Stimulated activated CD4-positive, alpha-beta T cell treated with anti-CD3 and anti-CD28 coated beads, Interleukin-15, amount 100 ng/mL, for 24 hours (primary cell): Measurements from ENCODE around the gene SYT2.

Source experiments
- DNase-seq: peaks from one replicate; pipeline ENCODE4 v3.0.0-alpha.2; 2020

The SYT2 gene

DNA sequence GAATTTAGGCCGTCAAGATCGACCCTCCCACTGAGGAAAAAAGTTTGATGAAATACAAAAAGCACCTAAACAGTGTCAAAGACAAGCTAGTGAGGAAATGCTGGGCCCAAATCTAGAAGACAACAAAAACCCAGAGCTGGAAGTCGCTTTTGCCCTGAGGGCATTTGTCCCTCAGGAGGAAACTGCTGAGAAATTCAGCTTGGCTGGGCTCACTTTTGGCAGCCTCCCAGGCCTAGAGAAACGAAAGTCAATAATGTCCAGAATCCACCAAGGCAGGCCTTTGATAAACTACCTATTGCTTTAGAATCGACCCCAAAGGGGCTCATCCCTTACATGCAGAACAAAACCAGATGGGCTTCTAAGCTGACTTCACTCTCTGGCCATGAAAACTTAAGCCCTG, 38.9 kb downstream of the SYT2 start:
- no peak for DNase-seq

- DNase-seq = no peak
Measured at GRCh38 chr1:202665417-202665816, 44.8 kb downstream of the SYT2 start.

GRCh38 chr1:202664083-202664482, 46.2 kb downstream of the SYT2 start:
- DNase-seq = no peak

GRCh38 chr1:202663131-202663530, 47.1 kb downstream of the SYT2 start:
- DNase-seq = no peak

- DNase-seq = no peak
Measured at GRCh38 chr1:202662081-202662480, 48.2 kb downstream of the SYT2 start.

DNA sequence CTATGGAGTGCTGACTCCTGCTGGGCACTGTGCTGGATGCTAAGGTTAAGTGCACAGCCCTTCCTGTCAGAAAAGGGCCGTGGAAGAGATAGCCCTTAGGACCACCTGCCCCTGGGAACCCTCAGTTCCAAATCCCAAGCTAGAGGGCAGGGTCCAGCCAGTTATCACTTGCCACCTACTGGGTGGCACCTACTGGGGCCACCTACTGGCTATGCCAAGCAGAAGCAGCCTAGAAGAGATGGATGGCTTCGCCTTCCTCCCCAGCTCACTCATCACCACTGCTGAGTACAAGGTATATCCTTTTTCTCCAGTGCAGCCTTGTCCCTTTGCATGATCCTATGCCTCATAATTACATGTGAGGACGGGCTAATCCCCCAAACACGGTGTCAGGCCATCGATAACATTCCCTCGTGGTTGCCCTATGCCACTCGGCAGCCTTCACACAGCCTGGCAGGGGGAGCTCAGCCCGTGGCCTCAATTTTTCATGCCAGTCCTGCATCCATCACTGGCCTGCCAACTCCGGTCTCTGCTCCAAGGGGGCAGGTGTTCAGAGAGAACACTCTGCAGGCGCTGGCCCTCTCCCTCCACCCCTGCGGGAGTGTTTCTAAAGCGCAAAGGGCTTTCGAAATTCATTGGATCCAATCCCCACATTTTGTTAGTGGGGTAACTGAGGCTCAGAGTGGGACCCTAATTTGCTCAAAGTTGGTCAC, 49.0 kb downstream of the SYT2 start:
- DNase-seq = no peak

- DNase-seq = no peak
Measured at GRCh38 chr1:202659974-202660373, 50.3 kb downstream of the SYT2 start.

DNA sequence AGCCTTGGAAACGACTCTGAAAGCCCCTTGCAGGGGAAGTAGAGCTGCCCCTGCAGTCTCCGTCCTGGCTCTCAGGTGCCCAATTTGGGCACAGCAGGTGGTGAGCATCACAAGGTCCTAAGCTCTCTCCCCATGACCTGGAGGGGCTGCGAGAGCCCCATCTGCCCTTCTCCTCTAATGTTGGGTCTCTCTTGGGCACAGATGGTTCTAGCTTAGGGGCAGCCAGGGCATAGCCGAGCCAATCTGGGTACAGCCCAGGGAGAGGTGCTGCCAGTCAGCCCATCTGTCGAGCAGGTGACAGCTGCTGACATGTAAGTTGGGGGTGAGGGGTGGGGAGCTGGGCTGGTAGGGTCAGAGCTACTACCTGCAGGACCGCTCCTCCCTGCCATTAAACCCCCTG, 50.7 kb downstream of the SYT2 start:
- no peak for DNase-seq

DNA sequence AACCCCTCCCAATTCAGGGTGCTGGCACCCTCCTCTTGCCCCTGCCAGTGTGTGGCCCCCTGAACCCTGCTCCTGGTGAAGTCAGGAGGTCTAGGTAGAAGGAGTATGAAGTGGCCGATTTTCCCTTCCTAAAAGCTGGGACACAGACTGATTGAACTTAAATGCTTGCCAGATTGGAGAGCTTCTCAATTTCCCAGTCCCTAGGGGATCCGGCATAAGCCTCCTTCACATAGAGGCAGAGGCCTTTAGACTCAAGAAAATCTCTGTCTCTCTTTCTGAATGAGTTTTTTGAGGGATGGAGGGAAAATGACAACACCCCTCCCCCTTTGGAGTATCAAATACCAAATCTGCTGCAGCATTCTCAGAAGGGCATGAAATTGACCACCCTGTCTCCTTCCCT, 51.5 kb downstream of the SYT2 start:
- DNase-seq = no peak

DNA sequence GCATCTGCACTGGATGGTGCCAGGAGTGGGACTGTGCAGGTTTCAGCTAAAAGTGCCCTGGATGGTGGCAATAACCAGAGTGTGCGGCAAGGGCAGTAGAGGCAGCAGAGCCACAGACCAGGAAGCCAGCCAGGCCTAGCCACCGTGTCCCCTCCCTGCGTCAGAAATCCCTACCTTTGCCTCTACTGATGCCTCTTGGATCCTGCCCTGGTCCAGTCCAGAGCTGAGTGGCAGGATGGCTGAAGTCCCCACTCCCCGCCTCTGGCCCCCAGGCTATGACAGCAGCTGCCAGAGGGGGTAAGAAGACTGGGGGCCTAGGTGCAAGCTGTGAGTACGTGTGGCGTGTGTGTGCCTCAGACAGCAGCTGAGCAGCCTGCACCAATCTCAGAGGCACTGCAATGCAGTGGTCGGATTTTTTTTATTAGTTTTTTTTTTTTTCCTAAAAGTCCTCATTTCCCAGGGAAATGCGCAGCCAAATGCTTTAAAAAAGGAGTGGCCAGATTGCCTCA, 51.9 kb downstream of the SYT2 start:
- DNase-seq = no peak

GRCh38 chr1:202656951-202657646, 53.2 kb downstream of the SYT2 start:
- DNase-seq = no peak

- DNase-seq = no peak
Measured at GRCh38 chr1:202656057-202656456, 54.2 kb downstream of the SYT2 start.

DNA sequence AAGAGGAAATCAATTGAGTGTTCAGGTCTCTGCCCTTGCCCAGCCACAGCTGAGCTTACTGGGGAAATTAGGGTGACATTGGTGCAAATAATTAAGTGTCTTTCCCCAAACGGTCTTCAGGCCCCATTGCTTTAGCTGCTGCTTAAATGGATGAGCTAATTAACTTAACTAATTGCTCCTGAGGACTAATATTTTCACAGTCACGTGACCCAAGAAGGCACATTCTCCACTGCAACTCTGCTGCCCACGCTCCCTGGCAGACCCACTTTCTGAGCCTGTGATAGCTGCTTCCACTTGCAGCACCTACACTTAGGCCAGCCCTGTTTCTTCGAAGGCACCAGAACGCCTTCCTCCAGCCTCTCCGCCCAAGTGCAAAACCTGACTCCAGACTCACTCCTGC, 56.2 kb downstream of the SYT2 start:
- no peak for DNase-seq

DNA sequence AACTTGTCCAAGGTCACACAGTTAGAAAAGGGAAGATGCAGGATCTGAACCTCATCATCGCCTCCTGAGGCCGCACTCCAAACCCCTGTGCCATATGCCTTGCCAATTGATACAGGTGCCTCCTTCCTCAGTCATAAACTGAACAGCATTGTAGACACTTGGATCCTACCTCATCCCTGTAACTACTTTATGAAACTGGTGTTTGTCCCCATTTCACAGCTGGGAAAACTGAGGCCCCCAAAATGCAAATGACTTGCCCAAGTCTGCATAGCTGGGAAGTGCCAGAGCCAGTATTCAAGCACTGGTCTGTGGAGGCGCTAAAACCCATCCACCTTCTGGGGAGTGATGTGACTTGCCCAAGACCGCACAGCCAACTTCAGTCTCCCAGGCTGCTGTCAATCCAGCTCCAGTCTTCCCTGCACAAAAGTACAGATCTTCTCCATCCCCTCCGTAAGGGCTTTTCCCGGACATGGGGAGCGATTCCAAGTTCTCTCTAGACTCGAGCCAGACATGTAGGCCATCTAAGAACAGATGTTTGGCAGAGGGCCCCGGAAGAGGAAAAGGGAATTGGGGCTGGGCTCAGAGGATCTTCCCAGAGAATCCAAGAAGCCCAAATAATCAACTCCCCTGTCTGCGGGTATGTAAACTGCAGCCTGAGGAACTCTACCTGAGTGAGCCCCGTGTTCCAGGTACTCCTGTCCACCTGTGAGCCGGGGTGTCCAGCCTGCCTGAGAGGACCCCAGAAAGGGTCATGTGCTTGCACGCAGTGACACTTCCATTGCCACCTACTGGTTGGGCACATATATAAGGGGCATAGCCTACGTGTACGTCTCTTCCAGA, 60.5 kb downstream of the SYT2 start:
- DNase-seq = no peak

DNA sequence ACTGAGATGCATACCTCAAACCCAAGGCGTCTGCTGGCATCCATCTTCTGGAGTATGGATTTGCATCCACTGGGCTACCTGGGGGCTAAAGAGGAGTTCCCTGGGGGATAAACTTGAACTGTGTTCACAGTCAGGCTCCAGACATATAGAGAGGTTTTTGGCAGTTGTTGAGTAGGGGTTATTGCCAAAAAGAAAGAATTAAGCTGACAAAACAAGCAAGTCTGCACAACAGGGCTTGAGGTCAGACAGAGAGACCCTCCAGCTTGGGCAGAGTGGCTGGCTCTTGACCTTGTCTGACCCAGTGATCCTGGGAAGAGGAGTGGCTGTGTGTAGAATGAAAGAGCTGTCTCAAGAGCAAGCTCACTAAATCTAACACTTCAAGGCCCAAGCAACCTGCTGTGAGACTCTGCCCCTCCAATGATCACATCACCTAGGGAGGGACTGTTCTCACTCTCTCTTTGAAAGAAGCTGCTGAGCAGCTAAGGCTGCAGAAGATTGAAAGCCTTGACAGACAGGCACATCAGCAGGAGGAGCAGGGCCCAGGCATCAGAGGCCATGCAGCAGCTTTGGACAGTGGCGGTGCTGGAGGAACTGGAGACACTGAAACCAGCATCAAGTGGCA, 61.5 kb downstream of the SYT2 start:
- no peak for DNase-seq

DNA sequence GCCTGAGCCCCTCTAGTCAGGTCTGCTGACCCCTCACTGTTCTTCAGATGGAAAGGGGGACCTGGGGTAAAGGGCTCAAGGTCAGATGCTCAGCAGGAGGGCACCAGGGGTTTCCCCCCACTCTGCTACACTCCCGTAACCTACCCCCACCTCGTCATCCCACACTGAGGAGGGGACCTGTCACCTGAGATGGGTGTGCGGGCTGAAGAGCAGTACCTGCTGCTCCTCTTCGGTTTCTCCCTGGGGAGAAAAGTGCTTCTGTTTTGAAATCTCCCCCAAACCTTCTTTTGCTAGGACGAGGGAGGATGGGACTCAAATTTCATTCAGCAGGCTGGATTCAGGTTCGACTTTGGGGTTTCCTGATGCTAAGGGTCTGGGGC, 65.2 kb downstream of the SYT2 start:
- no peak for DNase-seq

- DNase-seq = no peak
Measured at GRCh38 chr1:202644219-202645096, 65.8 kb downstream of the SYT2 start.

DNA sequence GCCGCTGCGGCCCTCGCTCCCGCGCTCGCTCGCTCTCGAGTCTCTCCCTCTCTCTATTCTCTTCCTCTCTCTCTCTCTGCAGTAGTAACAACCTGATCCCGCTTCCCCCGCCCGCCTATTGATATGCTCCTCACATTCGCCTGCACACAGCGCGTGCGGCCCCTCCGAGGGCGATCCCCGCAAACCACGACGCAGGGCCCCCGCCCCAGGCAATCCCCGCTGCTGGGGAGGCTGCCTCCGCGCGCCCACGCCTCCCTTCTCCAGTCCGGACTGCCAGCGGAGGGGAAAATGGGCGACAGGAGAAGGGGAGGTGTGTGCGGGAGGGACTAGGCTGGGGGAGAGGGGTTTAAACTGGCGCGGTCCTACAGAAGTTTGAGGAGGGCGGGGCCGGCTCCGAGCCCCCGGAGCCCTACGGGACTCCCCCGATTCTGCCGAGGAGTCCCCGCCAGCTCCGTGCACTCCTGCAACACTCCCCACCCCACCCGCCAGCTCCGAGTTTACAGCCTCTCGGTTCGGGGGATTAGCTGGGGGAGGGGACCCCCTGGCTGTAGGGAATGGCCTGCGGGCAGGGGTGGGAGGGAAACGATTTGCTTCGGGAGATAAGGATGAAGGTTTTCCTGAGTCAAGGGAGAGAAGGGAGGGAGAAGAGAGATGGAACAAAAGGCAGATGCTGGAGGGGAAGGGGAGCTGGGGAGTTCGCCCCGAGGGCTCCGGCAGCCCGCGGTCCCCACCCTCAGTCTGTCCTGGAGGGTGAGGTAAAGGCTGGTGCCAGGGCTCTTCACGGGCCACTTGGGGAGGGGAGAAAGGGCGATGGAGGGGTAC, 66.6 kb downstream of the SYT2 start:
- DNase-seq = peak; percentile 37

GRCh38 chr1:202642619-202643291, 67.5 kb downstream of the SYT2 start:
- no peak for DNase-seq

DNA sequence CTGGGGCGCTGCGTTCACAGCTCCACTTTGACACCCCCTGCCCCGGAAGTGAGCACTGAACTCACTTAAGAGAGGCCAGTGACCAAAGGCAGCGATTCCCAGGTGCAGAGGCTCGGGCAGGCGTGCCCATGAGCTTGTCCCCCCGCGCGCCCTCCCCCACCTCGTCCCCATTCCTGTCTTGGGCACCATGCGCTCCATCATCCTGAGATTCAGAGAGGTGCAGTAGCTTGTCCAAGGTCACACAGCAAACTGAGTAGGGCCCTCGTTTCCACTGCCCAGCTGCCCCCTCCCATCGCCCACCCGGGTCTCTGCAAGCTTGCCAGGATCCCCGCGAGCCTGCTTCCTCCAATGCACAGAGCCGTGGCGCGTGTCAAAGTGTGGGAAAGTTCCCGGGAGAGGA, 68.0 kb downstream of the SYT2 start:
- no peak for DNase-seq

GRCh38 chr1:202639500-202639899, 70.8 kb downstream of the SYT2 start:
- DNase-seq = no peak
